Forelimb muscle (tissue), 1 donor: ENCODE data around the gene CXCR2. TPM values are rescaled to one million over a fixed set of nuclear protein-coding genes. Genes with fewer than 3 reads are reported as not detected.
"Not testable (repeated sequence)": the region's sequence is repeated elsewhere in the genome, so short reads cannot be mapped to it uniquely, and the experiment has no call there.

Experiments
- DNase-seq: peaks from one replicate; pipeline ENCODE4 v3.0.0-alpha.2; 2013; ENCODE audit warnings: low read depth
- polyA plus RNA-seq: library from polyadenylated mRNA; unstranded; fragments of 120-200 nt; gene quantifications from one replicate; pipeline ENCODE4 v1.2.1, GENCODE V29; 2013; ENCODE audit not compliant: insufficient read length

CXCR2 gene
- polyA plus RNA-seq, result 0.18 TPM

DNA sequence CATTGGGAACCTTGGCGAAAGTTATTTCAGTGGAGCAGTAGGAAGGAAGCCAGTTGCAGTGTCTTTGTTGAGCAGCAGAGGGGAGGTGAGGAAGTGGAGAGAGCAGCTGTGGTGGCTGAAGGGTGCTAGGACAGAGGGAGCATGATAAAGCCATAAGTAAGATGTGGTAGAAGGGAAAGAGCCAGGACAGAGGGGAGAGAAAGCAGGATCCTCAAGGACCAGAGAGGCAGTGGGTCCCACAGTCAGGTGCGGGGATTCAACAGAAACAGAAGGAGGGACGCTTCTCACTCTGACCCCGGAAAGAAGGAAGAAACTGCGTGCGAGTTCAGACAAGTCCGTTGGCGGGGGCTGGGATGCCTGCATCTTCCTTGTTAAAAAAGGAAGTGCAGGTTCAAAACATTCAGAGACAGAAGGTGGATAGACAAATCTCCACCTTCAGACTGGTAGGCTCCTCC is at the start of gene CXCR2:
TSS of gene CXCR2 (plus strand) at position 403 of the 455 bp plus-strand sequence. CDS start 8,774 bp downstream, outside the sequence.
- peak; percentile 13 for DNase-seq

- no peak for DNase-seq
These were observed 48.2 kb upstream of the CXCR2 start for GRCh38 chr2:218077464-218078216.

DNA sequence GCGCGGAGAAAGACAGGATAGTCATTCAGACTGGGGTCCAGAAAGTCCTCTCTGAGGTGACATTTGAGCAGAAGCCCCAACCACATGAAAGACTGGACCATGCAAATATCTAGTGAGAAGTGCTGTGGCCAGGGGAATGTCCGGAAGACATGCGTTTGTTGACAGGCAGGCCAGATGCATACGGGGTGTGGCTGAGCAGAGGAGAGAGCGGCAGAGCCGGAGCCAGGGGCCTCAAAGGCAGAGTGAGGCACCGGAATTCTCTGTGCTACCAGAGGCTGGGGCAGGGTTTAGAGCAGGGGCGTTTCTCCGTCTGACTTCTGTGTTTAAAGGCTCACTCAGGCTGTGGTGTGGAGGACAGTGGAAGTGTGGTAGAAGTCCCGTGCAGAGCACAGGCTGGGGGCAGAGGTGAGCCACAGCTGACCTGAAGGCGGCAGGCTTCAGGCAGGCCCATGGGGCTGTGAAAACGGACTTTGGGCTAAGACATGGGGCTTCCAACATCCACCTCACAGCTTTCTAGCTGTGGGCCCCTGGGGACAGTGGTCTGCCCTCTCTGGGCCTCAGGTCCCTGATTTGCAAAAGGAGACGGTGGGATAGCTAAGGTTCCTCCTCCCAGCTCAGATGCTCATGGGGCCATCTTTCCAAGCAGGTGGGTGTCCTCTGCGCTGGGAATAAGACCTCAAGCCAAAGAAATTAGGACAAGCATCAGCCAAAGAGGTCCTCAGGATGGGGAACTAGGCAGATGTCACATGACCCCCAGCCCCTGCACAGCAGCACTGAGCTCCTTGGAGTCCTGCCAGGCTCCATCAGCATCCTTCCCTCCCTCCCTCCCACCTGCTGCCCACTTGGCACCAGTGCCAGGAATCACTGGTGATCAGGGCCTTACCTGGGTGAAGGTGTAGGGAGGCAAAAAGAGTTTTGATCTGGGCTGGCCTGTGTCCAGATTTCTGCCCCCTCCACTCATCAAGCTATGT is 45.6 kb upstream of the CXCR2 start:
- DNase-seq, result no peak

- no peak for DNase-seq
These were observed 44.8 kb upstream of the CXCR2 start for GRCh38 chr2:218081063-218081462.

GRCh38 chr2:218081695-218082094 is 44.1 kb upstream of the CXCR2 start:
- no peak for DNase-seq

GRCh38 chr2:218082586-218083351 is 43.1 kb upstream of the CXCR2 start:
- no peak for DNase-seq

DNA sequence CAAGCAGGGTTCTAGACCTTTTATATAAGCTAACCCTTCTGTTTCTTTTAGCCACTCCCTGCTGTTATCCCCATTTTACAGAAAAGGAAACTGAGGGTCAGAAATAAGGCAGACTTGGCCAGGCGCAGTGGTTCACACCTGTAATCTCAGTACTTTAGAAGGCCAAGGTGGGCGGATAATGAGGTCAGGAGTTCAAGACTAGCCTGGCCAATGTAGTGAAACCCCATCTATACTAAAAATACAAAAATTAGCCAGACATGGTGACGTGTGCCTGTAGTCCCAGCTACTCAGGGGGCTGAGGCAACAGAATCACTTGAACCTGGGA is 42.5 kb upstream of the CXCR2 start:
- no peak for DNase-seq

- no peak for DNase-seq
These were observed 39.4 kb upstream of the CXCR2 start for GRCh38 chr2:218086478-218086877.

GRCh38 chr2:218089259-218089658 is 36.6 kb upstream of the CXCR2 start:
- DNase-seq, result no peak

GRCh38 chr2:218091746-218092145 is 34.1 kb upstream of the CXCR2 start:
- DNase-seq, result no peak

DNA sequence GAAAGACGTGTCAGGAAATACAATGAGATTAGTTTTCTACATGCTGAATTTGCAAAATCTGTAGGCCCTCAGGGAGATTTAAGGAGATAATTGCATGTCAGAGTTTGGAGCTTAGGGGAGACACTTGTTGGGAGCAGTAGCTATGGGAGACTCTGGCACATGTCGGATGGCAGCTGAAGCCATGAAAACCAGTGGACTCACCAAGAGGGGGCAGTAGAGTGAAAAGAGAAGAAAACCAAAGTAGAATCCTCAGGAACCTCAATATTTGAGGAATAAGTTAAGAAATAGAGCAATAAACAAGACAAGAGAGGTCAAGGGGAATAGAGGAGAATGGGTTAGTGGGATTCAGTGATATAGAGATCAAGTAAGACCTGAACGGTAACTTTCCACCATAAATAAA is 31.9 kb upstream of the CXCR2 start:
- DNase-seq, result no peak

- no peak for DNase-seq
These were observed 30.0 kb upstream of the CXCR2 start for GRCh38 chr2:218095853-218096252.

GRCh38 chr2:218097975-218098374 is 27.9 kb upstream of the CXCR2 start:
- no peak for DNase-seq

DNA sequence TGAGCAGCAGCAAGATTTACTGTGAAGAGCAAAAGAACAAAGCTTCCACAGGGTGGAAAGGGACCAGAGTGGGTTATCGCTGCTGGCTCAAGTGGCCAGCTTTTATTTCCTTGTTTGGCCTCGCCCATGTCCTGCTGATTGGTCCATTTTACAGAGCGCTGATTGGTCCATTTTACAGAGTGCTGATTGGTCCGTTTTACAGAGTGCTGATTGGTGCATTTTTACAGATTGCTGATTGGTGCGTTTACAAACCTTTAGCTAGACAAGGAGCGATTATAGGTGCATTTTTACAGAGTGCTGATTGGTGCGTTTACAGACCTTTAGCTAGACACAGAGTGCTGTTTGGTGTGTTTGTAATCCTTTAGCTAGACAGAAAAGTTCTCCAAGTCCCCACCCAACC is 17.0 kb upstream of the CXCR2 start:
- not testable (repeated sequence) for DNase-seq

- not testable (repeated sequence) for DNase-seq
These were observed 4.0 kb upstream of the CXCR2 start for GRCh38 chr2:218121789-218122188.

- DNase-seq, result not testable (repeated sequence)
These were observed 3.5 kb upstream of the CXCR2 start for GRCh38 chr2:218122286-218122685.

DNA sequence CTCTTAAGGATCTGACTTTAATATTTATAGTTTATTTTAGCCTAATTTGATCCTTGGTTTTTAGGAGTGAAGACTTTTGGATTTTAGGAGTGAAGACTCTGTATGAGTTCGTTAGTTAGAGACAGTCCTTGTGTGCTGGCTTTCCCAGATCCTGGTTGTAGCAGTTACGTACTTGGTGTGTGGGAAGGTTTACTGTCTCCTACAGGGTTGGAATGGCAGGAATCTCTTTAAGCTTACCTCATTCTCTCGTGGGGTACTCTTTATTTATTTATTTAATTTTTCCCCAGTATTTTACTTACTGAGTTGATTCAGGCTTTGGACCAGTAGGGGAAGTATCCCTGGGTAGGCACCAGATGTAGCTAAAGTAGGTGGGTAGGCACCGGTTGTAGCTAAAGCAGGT is 1.8 kb upstream of the CXCR2 start:
- DNase-seq, result no peak

DNA sequence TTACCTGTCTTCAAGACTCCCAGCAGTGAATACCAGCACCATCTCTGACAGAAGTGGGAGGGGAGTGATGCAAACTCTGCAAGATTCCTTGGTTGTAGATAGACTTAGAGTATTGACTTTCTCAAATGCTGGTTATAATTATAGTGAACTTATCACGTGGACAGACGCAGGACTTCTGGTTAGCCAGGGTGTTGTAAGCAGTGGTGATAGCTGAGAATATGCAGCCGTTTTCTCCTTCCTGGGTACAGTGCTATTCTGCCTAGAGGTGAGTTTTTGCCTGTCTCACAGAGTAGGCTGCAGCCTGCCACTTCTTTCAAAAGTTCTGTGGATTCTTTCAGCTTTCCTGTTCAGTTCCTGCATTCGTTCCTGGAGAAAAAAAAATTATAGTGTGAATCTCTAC is 733 bp upstream of the CXCR2 start:
- no peak for DNase-seq

- DNase-seq, result no peak
These were observed 2.2 kb downstream of the CXCR2 start for GRCh38 chr2:218127929-218128455.

- no peak for DNase-seq
These were observed 3.1 kb downstream of the CXCR2 start for GRCh38 chr2:218128781-218129457.
